HG03432 (cell line): Measurements from ENCODE around the gene TMC4.
"Not testable (repeated sequence)": the region's sequence is repeated elsewhere in the genome, so short reads cannot be mapped to it uniquely, and the experiment has no call there.

ENCODE experiments used
- ATAC-seq: cut with Tn5 transposase; IDR thresholded peaks from one replicate; pipeline ENCODE4 v1.9.1; 2021; ENCODE audit warnings: mild to moderate bottlenecking, moderate library complexity; ENCODE audit not compliant: unreplicated experiment

TMC4 gene

GRCh38 chr19:54204767-54205468 is 32.0 kb upstream of the TMC4 start:
- ATAC-seq: no peak

DNA sequence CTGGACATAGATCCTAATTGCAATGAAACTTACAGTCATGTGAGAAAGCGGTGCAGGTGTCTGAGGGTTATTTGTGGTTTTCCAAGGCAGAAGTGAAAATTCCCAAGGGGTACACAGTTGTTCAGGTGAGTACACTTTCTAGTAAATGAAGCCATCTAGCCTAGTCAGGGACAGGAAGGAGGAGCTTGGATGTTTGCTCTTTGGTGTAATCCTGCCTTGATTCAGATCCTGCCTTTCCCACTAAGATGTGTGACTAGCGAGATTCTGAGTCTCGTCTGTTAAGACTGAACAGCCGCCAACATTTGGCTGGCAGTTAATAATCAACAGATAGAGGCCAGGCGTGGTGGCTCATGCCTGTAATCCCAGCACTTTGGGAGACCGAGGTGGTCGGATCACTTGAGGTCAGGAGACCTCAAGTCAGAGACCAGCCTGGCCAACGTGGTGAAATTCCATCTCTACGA is 30.2 kb upstream of the TMC4 start:
- no peak for ATAC-seq

- ATAC-seq: no peak
Observed at GRCh38 chr19:54201980-54202379, 29.0 kb upstream of the TMC4 start.

DNA sequence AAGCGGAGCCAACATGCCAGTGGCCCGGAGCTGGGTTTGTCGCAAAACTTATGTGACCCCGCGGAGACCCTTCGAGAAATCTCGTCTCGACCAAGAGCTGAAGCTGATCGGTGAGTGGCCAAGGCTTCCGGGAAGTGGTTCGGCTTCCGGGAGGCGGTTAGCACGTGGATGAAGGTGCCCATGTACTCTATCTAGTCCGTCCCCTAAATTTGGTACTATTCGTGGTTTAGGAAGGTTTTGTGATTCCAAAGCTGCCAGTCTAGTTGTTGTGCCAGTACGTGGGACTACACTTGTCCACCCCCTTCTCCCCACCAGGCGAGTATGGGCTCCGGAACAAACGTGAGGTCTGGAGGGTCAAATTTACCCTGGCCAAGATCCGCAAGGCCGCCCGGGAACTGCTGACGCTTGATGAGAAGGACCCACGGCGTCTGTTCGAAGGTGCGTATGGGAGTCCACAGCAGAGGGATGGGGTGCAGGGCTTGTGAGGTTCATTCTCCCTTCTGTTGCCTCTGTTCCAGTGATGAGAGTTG is 28.3 kb upstream of the TMC4 start:
- ATAC-seq: no peak

DNA sequence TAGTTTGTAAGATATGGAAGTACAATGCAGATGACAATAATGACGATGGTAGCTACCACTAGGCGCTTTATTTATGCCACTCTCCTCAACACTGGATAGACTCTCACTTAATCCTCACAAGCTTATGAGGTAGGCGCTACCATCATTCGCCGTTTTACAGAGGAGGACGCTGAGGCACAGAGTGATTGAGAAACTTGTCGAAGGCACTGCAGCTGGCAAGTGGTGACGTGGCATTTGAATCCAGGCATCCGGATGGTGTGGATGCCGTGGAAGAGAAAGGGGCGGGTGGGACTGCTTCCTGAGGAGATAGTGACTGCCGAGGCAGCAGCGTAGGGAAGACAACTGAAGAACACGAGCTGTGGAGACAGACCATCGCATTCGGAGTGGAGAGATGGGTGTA is 26.4 kb upstream of the TMC4 start:
- no peak for ATAC-seq

GRCh38 chr19:54197121-54197520 is 24.2 kb upstream of the TMC4 start:
- no peak for ATAC-seq

DNA sequence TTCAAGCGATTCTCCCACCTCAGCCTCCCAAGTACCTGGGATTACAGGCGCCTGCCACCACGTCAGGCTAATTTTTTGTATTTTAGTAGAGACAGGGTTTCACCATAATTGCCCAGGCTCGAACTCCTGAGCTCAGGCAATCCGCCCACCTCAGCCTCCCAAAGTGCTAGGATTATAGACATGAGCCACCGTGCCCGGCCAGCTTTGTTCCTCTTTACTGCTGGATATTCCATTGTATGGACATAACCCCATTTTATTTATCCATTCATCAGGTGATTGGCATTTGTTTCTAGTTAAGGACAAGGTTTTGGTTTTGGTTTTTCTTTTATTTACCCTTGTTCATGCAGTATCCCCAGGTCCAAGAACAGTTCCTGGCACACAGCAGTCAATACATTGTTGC is 23.6 kb upstream of the TMC4 start:
- no peak for ATAC-seq

DNA sequence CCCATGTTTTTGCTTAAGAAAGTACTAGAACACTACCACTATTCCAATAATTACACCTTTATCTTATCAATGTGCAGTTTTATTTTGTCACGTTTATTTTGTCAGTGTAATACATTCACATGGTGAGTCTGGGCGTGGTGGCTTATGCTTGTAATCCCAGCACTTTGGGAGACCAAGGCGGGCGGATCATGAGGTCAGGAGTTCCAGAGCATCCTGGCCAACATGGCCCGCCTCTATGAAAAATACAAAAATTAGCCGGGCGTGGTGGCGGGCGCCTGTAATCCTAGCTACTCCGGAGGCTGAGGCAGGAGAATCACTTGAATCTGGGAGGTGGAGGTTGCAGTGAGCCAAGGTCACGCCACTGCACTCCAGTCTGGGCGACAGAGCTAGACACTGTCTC is 21.5 kb upstream of the TMC4 start:
- ATAC-seq: not testable (repeated sequence)

GRCh38 chr19:54193011-54193410 is 20.1 kb upstream of the TMC4 start:
- no peak for ATAC-seq

GRCh38 chr19:54191811-54192453 is 19.0 kb upstream of the TMC4 start:
- no peak for ATAC-seq

- ATAC-seq: peak; percentile 33
Observed at GRCh38 chr19:54191011-54191810, 18.3 kb upstream of the TMC4 start, which contains the start of gene TSEN34. TSEN34 (plus strand) TSS chr19:54191308; CDS start chr19:54191365, 57 bp downstream.

DNA sequence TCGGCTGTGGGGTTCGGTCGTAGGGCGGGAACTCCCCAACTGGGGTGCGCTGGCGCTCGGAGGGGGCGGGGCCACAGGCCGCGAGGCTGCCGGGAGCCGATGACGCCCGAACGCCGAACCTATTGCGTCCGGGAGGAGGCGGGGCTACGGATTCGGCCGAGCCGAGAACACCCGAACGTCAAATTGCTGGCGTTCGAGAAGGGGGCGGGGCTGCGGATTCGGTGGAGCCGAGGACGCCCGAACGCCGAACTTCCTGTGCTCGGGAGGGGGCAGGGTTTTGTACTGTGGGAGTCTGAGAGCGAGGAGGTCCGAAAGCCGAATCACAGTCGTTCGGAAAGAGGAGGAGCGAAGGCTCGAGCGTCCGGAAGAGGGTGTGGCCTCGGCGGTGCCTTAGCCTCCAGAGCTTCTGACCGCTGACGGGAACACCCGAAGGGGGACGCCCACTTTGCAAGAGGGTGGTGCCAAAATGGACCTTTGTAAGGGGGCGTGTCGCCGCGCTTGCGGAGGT is 17.6 kb upstream of the TMC4 start:
- peak; percentile 49 for ATAC-seq

DNA sequence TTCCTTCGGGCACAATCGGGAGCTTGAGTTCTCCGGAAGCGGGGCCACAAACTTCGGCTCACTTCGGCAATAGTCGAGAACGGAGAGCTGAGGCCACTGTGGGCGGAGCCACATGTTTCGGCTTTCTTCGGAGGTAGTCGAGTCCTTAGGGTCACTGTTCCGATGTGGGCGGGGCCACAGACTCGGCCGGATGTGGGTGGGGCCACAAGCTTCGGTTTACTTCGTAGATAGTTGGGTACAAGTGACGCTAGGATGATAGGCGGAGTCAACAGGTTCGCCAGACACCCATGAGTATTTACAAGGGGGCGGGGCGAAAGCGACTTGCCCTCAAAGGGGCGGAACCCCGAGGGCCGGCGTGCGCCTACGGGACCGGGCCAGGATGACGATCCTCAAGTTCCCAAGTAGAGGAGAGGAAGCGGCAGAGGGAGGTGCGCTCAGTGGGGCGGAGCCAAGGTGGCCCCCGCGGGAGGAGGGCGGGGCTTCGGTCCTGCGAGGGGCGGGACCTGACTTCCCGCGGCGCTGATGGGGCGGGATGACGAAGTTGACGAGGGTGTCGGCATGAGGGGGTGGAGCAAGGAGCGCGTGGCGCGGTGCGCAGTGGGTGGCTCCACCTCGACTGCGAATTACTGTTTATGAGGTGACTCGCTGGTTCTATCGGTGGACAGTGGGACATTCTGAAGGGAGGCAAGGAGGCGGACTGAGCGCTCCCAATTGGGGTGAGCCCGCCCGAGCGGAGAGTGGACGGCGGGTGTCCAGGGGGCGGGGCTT is 17.0 kb upstream of the TMC4 start:
- ATAC-seq: peak; percentile 46

DNA sequence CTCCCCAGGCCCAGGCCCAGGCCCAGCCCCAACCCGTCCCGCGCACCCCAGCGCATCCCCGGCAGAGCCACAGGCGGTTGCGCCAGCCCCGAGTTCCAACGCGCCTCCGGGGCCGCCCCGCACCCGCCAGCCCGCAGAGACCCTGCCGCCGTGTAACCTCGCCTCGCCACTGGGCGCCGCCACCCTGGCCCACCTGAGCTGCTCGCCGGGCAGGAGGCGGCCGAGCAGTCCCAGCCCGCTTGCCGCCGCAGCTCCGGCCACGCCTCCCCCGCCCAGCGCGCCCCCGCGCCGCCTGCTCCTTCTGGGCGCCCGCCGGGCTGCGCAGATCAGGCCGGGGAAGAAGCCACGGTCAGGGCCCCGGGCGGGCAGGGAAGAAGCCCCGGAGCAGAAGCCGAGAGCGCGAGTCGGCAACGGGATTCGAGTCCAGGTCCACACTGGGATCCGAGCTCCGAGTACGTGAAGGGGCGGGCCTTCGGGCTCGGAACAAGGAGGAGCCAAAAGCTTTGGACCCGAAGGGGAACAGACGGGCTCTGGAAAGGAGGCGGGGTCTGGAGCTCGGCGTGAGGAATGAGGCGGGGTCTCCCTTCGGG is 16.3 kb upstream of the TMC4 start, which contains the start of gene MBOAT7:
MBOAT7 (minus strand) TSS at position 436 of the 590 bp plus-strand sequence. CDS start 1,072 bp downstream, outside the sequence.
- peak; percentile 21 for ATAC-seq

GRCh38 chr19:54188215-54188871 is 15.4 kb upstream of the TMC4 start:
- ATAC-seq: no peak

- ATAC-seq: no peak
Observed at GRCh38 chr19:54186934-54187381, 14.0 kb upstream of the TMC4 start.

GRCh38 chr19:54186351-54186750 is 13.4 kb upstream of the TMC4 start:
- no peak for ATAC-seq

DNA sequence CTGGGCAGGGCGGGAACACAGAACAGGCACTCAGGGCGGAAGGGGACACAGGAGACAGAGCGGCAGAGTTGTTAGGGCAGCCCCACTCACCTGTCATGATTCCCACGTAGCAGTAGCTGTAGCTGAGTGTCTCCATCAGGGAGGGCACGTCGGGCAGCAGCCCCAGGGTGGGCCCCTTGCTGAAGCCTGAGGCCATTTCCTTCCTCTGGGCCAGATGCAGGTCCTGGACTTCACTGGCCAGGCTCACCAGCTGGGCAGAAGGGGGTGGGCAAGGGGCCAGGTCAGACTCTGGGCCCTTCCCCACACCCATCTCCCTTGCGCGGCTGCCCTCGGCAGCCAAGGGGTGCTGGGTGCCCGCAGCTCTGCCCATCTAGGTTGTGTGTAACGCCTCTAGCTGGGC is 10.5 kb upstream of the TMC4 start:
- no peak for ATAC-seq

- ATAC-seq: not testable (repeated sequence)
Observed at GRCh38 chr19:54181894-54182293, 8.9 kb upstream of the TMC4 start.
